ENCODE results near the gene PDE4D. TPM values are rescaled to one million over a fixed set of nuclear protein-coding genes. Genes with fewer than 3 reads are reported as not detected.

The PDE4D gene
- total RNA-seq, 1 donor from 2014 or later, result 14.2 TPM

DNA sequence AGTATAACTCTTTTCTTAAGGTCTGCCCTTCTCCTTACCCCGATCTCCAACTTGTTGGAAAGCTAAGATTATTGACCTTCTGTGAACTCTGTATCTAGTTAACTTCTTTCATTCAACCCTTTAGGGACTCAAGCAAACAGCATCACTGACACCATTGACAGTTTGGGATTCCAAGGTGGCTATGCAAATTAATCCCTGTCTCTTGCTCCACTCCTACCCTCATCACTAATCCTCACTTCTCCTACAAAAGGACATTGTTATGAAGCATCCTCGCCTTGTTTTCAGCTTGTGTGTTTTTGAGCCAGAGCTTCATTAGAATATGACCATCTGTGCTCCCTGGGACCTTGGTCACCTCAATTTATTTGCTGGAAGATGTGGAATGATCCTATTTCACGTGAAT, 337.9 kb downstream of the PDE4D start:
- Mint-ChIP-seq H3K27ac (ENCODE audit: unreplicated experiment) (no peak overlapping the region), H3K36me3 (ENCODE audit: low read depth, unreplicated experiment) (no peaks in the 10 kb centered on the region), H3K4me3 (ENCODE audit: unreplicated experiment) (no peak overlapping the region), H3K27me3 (ENCODE audit: low read depth, unreplicated experiment) (no peaks in the 10 kb centered on the region), H3K4me1 (ENCODE audit: low read depth, unreplicated experiment) (peaks cover 7% of the 10 kb centered on the region), H3K9me3 (ENCODE audit: unreplicated experiment) (no peaks in the 10 kb centered on the region)
- Histone ChIP-seq H3K9me3 (ENCODE audit: insufficient read depth, low read depth, low read length) (no peaks in the 10 kb centered on the region), H3K36me3 (ENCODE audit: insufficient read depth, low read length) (no peaks in the 10 kb centered on the region), H3K4me3 (ENCODE audit: insufficient read depth, low read depth, low read length) (no peak overlapping the region), H3K4me2 (ENCODE audit: low read length) (no peak overlapping the region), H3K27me3 (ENCODE audit: insufficient read depth, low read length) (no peaks in the 10 kb centered on the region), H4K20me1 (ENCODE audit: insufficient read depth, low read length) (no peaks in the 10 kb centered on the region), H2AFZ (ENCODE audit: low read depth, low read length) (no peak overlapping the region), H3K9ac (ENCODE audit: low read length) (no peak overlapping the region), H3K79me2 (ENCODE audit: insufficient read depth, low read length) (no peaks in the 10 kb centered on the region), H3K27ac (ENCODE audit: low read depth, low read length) (no peak overlapping the region), H3K4me1 (ENCODE audit: insufficient read depth, low read length) (no peaks in the 10 kb centered on the region)
- TF ChIP-seq, protein P1, sequence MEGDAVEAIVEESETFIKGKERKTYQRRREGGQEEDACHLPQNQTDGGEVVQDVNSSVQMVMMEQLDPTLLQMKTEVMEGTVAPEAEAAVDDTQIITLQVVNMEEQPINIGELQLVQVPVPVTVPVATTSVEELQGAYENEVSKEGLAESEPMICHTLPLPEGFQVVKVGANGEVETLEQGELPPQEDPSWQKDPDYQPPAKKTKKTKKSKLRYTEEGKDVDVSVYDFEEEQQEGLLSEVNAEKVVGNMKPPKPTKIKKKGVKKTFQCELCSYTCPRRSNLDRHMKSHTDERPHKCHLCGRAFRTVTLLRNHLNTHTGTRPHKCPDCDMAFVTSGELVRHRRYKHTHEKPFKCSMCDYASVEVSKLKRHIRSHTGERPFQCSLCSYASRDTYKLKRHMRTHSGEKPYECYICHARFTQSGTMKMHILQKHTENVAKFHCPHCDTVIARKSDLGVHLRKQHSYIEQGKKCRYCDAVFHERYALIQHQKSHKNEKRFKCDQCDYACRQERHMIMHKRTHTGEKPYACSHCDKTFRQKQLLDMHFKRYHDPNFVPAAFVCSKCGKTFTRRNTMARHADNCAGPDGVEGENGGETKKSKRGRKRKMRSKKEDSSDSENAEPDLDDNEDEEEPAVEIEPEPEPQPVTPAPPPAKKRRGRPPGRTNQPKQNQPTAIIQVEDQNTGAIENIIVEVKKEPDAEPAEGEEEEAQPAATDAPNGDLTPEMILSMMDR (IDR thresholded peaks at IDR 0.05; ENCODE audit: insufficient read depth, low read depth, low read length), result no peak
- TF ChIP-seq EZH2 (IDR thresholded peaks at IDR 0.05; ENCODE audit: insufficient read depth, low read length), result no peak
- DNase-seq (ENCODE audit: low read depth) (no peak), FAIRE-seq (no peak)

DNA sequence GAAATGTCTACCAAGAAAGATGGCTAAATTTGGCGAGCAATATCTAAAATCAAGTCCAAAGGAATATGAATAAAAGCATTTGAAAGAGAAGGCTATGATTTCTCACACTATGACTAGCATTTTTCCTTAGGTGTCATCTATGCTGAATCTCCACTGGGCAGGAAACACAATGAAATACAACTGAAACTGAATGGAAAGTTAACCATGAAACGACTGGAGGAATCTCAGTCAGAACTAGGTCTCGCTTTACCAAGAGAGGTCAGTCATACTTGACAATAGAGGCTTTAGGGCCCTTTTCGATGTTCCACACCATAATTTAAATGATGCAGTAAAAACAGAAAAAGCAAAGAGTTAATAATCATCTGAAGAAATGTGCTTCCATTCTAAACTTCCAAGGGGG, 339.0 kb downstream of the PDE4D start:
- Histone ChIP-seq H3K27ac (ENCODE audit: low read depth, low read length) (no peak overlapping the region), H3K27me3 (ENCODE audit: insufficient read depth, low read length) (no peaks in the 10 kb centered on the region), H3K9me3 (ENCODE audit: insufficient read depth, low read depth, low read length) (no peaks in the 10 kb centered on the region), H4K20me1 (ENCODE audit: insufficient read depth, low read length) (no peaks in the 10 kb centered on the region), H2AFZ (ENCODE audit: low read depth, low read length) (no peak overlapping the region), H3K9ac (ENCODE audit: low read length) (no peak overlapping the region), H3K4me3 (ENCODE audit: insufficient read depth, low read depth, low read length) (no peak overlapping the region), H3K79me2 (ENCODE audit: insufficient read depth, low read length) (no peaks in the 10 kb centered on the region), H3K4me1 (ENCODE audit: insufficient read depth, low read length) (no peaks in the 10 kb centered on the region), H3K36me3 (ENCODE audit: insufficient read depth, low read length) (no peaks in the 10 kb centered on the region), H3K4me2 (ENCODE audit: low read length) (no peak overlapping the region)
- Mint-ChIP-seq H3K9me3 (ENCODE audit: unreplicated experiment) (no peaks in the 10 kb centered on the region), H3K27ac (ENCODE audit: unreplicated experiment) (no peak overlapping the region), H3K36me3 (ENCODE audit: low read depth, unreplicated experiment) (no peaks in the 10 kb centered on the region), H3K4me3 (ENCODE audit: unreplicated experiment) (no peak overlapping the region), H3K4me1 (ENCODE audit: low read depth, unreplicated experiment) (peaks cover 7% of the 10 kb centered on the region), H3K27me3 (ENCODE audit: low read depth, unreplicated experiment) (no peaks in the 10 kb centered on the region)
- no peak for DNase-seq (ENCODE audit: low read depth)
- no peak for TF ChIP-seq EZH2 (IDR thresholded peaks at IDR 0.05; ENCODE audit: insufficient read depth, low read length)
- TF ChIP-seq, protein P1 (IDR thresholded peaks at IDR 0.05; ENCODE audit: insufficient read depth, low read depth, low read length), result no peak
- no peak for FAIRE-seq

DNA sequence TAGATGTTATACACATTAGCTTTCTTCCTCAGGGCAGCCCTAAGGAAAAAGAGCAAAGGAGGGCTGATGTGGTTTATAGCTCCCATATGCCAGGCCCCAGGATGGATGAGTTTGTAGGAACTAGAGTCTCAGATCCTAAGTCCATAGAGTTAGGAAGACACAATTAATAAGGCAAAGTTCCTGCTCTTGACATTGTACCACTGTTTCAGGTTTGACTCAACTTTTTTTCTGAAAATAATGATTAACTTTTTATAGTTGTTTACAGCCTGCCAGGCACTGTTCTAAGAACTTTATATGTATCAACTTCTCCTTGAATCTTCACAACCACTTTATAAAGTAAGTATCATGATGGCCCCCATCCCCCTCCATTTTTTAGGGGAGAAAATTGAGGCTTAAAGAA, 339.5 kb downstream of the PDE4D start:
- Histone ChIP-seq H3K79me2 (ENCODE audit: insufficient read depth, low read length) (no peaks in the 10 kb centered on the region), H3K4me1 (ENCODE audit: insufficient read depth, low read length) (no peaks in the 10 kb centered on the region), H3K27me3 (ENCODE audit: insufficient read depth, low read length) (no peaks in the 10 kb centered on the region), H3K9ac (ENCODE audit: low read length) (no peak overlapping the region), H3K4me2 (ENCODE audit: low read length) (no peak overlapping the region), H3K36me3 (ENCODE audit: insufficient read depth, low read length) (no peaks in the 10 kb centered on the region), H3K4me3 (ENCODE audit: insufficient read depth, low read depth, low read length) (no peak overlapping the region), H3K9me3 (ENCODE audit: insufficient read depth, low read depth, low read length) (no peaks in the 10 kb centered on the region), H4K20me1 (ENCODE audit: insufficient read depth, low read length) (no peaks in the 10 kb centered on the region), H3K27ac (ENCODE audit: low read depth, low read length) (no peak overlapping the region), H2AFZ (ENCODE audit: low read depth, low read length) (no peak overlapping the region)
- no peak for FAIRE-seq
- no peaks in the 10 kb centered on the region for H3K36me3 Mint-ChIP-seq (ENCODE audit: low read depth, unreplicated experiment)
- TF ChIP-seq, protein P1 (IDR thresholded peaks at IDR 0.05; ENCODE audit: insufficient read depth, low read depth, low read length), result no peak
- TF ChIP-seq EZH2 (IDR thresholded peaks at IDR 0.05; ENCODE audit: insufficient read depth, low read length), result no peak
- no peak overlapping the region for H3K27ac Mint-ChIP-seq (ENCODE audit: unreplicated experiment)
- peaks cover 7% of the 10 kb centered on the region for H3K4me1 Mint-ChIP-seq (ENCODE audit: low read depth, unreplicated experiment)
- H3K4me3 Mint-ChIP-seq (ENCODE audit: unreplicated experiment), result no peak overlapping the region
- H3K27me3 Mint-ChIP-seq (ENCODE audit: low read depth, unreplicated experiment), result no peaks in the 10 kb centered on the region
- H3K9me3 Mint-ChIP-seq (ENCODE audit: unreplicated experiment), result no peaks in the 10 kb centered on the region
- no peak for DNase-seq (ENCODE audit: low read depth)

Measured in astrocyte (in vitro differentiated cells and primary cell).